Fibroblast of lung (primary cell): ENCODE results near the gene TGFBR2.

Experiments
- EZH2 ChIP-seq: IDR thresholded peaks from 2 replicates; pipeline ENCODE4 v1.5.1; 2012; ENCODE audit warnings: low read length, control low read depth, mild to moderate bottlenecking; ENCODE audit errors: missing control alignments
- TF ChIP-seq, protein P1 (sequence below), 2 donors: IDR thresholded peaks in 1 of 2; conservative IDR thresholded peaks in 1 of 2; 1 replicate in 1 of 2; 2 replicates in 1 of 2; pipeline ENCODE4 v1.5.1; 2011 to 2012; ENCODE audit warnings: low read length in 2 of 2, control low read depth in 1 of 2, inconsistent platforms in 1 of 2, low read depth in 1 of 2, mild to moderate bottlenecking in 1 of 2

DNA sequence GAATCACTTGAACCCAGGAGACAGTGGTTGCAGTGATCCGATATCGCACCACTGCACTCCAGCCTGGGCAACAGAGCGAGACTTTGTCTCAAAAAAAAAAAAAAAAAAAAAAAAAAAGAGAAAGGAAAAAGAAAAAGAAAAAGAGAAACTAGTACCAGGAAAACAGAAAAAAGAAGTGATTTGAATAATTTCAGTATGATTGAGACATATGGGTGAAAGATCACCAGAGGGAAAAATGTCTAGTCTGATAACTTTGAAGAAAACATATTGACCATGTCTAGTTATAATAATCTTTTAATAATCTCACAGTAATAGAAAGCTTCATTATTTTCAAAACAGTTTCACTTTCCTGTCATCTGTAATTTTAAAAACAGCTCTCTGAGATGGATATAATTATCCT is 16.4 kb downstream of the TGFBR2 start:
- TF ChIP-seq, protein P1, sequence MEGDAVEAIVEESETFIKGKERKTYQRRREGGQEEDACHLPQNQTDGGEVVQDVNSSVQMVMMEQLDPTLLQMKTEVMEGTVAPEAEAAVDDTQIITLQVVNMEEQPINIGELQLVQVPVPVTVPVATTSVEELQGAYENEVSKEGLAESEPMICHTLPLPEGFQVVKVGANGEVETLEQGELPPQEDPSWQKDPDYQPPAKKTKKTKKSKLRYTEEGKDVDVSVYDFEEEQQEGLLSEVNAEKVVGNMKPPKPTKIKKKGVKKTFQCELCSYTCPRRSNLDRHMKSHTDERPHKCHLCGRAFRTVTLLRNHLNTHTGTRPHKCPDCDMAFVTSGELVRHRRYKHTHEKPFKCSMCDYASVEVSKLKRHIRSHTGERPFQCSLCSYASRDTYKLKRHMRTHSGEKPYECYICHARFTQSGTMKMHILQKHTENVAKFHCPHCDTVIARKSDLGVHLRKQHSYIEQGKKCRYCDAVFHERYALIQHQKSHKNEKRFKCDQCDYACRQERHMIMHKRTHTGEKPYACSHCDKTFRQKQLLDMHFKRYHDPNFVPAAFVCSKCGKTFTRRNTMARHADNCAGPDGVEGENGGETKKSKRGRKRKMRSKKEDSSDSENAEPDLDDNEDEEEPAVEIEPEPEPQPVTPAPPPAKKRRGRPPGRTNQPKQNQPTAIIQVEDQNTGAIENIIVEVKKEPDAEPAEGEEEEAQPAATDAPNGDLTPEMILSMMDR (conservative IDR thresholded peaks at IDR 0.05 in 1 of 2, IDR thresholded peaks at IDR 0.05 in 1 of 2; ENCODE audit: low read depth in 1 of 2, low read length in 2 of 2), result no peak
- TF ChIP-seq EZH2, result no peak
